ENCODE measurements around the gene TMCC1.

The TMCC1 gene

GRCh38 chr3:129606636-129607390, 286.7 kb downstream of the TMCC1 start, which contains the start of gene PLXND1:
TSS of gene PLXND1 (minus strand) at chr3:129606676. CDS start at chr3:129606639, 37 bp downstream.
- peak; percentile 62 for DNase-seq

GRCh38 chr3:129605922-129606635, 287.4 kb downstream of the TMCC1 start:
- no peak for DNase-seq

GRCh38 chr3:129605203-129605921, 288.1 kb downstream of the TMCC1 start:
- no peak for DNase-seq

GRCh38 chr3:129604767-129605166, 288.7 kb downstream of the TMCC1 start:
- DNase-seq = no peak

GRCh38 chr3:129603991-129604749, 289.3 kb downstream of the TMCC1 start:
- DNase-seq = no peak

- peak; percentile 15 for DNase-seq
These were observed 290.0 kb downstream of the TMCC1 start for GRCh38 chr3:129603561-129603942.

GRCh38 chr3:129602730-129603560, 290.6 kb downstream of the TMCC1 start:
- no peak for DNase-seq

GRCh38 chr3:129602309-129602708, 291.2 kb downstream of the TMCC1 start:
- DNase-seq = no peak

- DNase-seq = no peak
These were observed 291.8 kb downstream of the TMCC1 start for GRCh38 chr3:129601713-129602112.

GRCh38 chr3:129600348-129600747, 293.2 kb downstream of the TMCC1 start:
- DNase-seq = no peak

- peak; percentile 73 for DNase-seq
These were observed 293.9 kb downstream of the TMCC1 start for GRCh38 chr3:129599607-129600006.

- no peak for DNase-seq
These were observed 294.4 kb downstream of the TMCC1 start for GRCh38 chr3:129599073-129599472.

- no peak for DNase-seq
These were observed 295.0 kb downstream of the TMCC1 start for GRCh38 chr3:129598484-129598883.

GRCh38 chr3:129598000-129598381, 295.5 kb downstream of the TMCC1 start:
- DNase-seq = no peak
